Common myeloid progenitor, CD34-positive (primary cell): ENCODE data around the gene PITPNB.
A peak's percentile ranks its signal among the peaks of the same experiment; 100 is the strongest.

Experiments
- CTCF ChIA-PET: fragments of 350-600 bp; sonication (Branson Sonifier 250); formaldehyde crosslinking; loops from one replicate; lab custom pipeline; 2021; ENCODE audit warnings: antibody characterized with exemption; lab: Charles Lee
- POLR2A ChIA-PET: fragments of 350-600 bp; sonication (Branson Sonifier 250); formaldehyde crosslinking; loops from one replicate; lab custom pipeline; 2021; ENCODE audit warnings: antibody characterized with exemption; lab: Charles Lee
- DNase-seq, 3 donors: peaks; one replicate each; pipeline versions ENCODE4 v3.0.0 to v3.0.0-alpha.2; 2013
- H3K27ac ChIP-seq, 2 experiments: 1 replicate in 1 of 2; 2 replicates in 1 of 2; pipeline ENCODE4 v1.7.0; 2013; ENCODE audit warnings: inconsistent platforms in 2 of 2, low read length in 2 of 2, mild to moderate bottlenecking in 2 of 2, low read depth in 1 of 2, moderate library complexity in 1 of 2; ENCODE audit not compliant: severe bottlenecking in 2 of 2, insufficient read depth in 1 of 2, poor library complexity in 1 of 2
- H3K27me3 ChIP-seq, 5 experiments: replicated peaks in 2 of 5; 1 replicate in 3 of 5; 2 replicates in 2 of 5; pipeline versions ENCODE4 v1.6.1 to v1.7.0; 2013; ENCODE audit warnings: low read length in 4 of 5, mild to moderate bottlenecking in 2 of 5, moderate library complexity in 2 of 5, inconsistent platforms in 1 of 5; ENCODE audit not compliant: insufficient read depth in 5 of 5, control insufficient read depth in 4 of 5
- H3K36me3 ChIP-seq, 4 experiments: 1 replicate in 2 of 4; 2 replicates in 2 of 4; pipeline versions ENCODE4 v1.6.1 to v1.7.0; 2013; ENCODE audit warnings: low read length in 3 of 4, control low read depth in 1 of 4, mild to moderate bottlenecking in 1 of 4; ENCODE audit not compliant: control insufficient read depth in 4 of 4, insufficient read depth in 4 of 4
- H3K4me1 ChIP-seq, 4 experiments: 1 replicate in 3 of 4; 2 replicates in 1 of 4; pipeline versions ENCODE4 v1.6.1 to v1.7.1; 2013; ENCODE audit warnings: low read length in 3 of 4, mild to moderate bottlenecking in 3 of 4, control low read depth in 1 of 4, inconsistent platforms in 1 of 4, moderate library complexity in 1 of 4; ENCODE audit not compliant: control insufficient read depth in 4 of 4, insufficient read depth in 4 of 4; ENCODE audit errors: control extremely low read depth in 1 of 4
- H3K4me3 ChIP-seq, 7 experiments: 1 replicate in 4 of 7; 2 replicates in 3 of 7; pipeline versions ENCODE4 v1.5.1 to v1.7.0; 2013; ENCODE audit warnings: mild to moderate bottlenecking in 7 of 7, low read length in 6 of 7, moderate library complexity in 6 of 7, inconsistent platforms in 2 of 7, low read depth in 2 of 7, control low read depth in 1 of 7; ENCODE audit not compliant: insufficient read depth in 4 of 7, control insufficient read depth in 1 of 7; ENCODE audit errors: extremely low read depth in 1 of 7
- H3K9me3 ChIP-seq, 5 experiments: 1 replicate in 4 of 5; 2 replicates in 1 of 5; pipeline versions ENCODE4 v1.6.1 to v1.7.1; 2013; ENCODE audit warnings: low read length in 4 of 5, mild to moderate bottlenecking in 2 of 5, inconsistent platforms in 1 of 5, low read depth in 1 of 5, moderate library complexity in 1 of 5; ENCODE audit not compliant: control insufficient read depth in 4 of 5, insufficient read depth in 2 of 5; ENCODE audit errors: control extremely low read depth in 1 of 5
- WGBS: methylation state at CpG from one replicate; pipeline ENCODE4 v1.1.5; 2013; ENCODE audit not compliant: insufficient coverage; 5-methylcytosine and 5-hydroxymethylcytosine counted together

Gene PITPNB

DNA sequence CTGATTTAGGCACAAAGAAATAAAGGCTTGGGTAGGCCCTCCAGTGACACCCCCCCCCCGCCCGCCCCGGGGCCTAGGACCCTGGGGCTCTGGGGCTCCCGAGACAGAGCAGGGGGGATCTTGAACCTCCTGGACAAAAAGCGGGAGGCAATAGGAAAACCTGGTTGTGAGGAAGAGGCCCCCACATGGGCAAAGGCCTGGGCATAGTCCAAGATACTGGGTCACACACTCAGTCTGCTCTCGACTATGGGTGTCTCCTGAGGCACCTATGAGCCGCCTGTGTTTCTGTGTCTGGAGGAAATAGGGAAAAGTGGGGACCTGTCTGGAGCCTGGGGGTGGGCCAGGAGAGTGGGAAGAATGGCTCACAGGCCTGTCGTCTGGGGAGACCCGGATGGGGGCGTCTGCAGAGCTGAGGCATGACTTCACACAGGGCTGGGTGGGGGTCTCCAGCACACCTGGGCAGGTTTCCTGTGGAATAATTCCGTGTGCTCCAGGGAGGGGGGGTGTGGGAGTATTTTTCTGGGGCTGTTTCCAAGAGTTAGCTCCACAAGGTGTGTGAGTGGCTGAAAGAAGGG, 115.1 kb downstream of the PITPNB start:
- ChIA-PET POLR2A (no interaction called here), CTCF (interaction anchor here (0.9 to 4.6 kb wide), 5 partner anchors 24 to 399 kb away, joined by 3 to 20 read pairs (median 4); no protein-coding TSS in a partner anchor)
- no peak for DNase-seq
- Histone ChIP-seq H3K36me3 (peaks cover 0 to 2% (median 0%) of the 10 kb centered on the region in 4 experiments), H3K4me1 (peaks cover 3 to 46% (median 35%) of the 10 kb centered on the region in 4 experiments), H3K27me3 (no peaks in the 10 kb centered on the region), H3K9me3 (no peaks in the 10 kb centered on the region), H3K4me3 (peak overlapping the region in 1 of 7 experiments; percentile 60), H3K27ac (no peak overlapping the region)
- WGBS, result 51% methylated on average over 7 of the region's 11 CpGs

- H3K4me3 ChIP-seq, result peak overlapping the region; percentile 69 to 91 (median 78)
- ChIA-PET CTCF (interaction anchor here (1.0 to 2.7 kb wide), 3 partner anchors 23 to 191 kb away, joined by 3 to 13 read pairs (median 6); no protein-coding TSS in a partner anchor), POLR2A (interaction anchor here (1.6 kb wide), 1 partner anchor 190 kb away, joined by 6 read pairs; no protein-coding TSS in a partner anchor)
- H3K36me3 ChIP-seq, result peaks cover 0 to 15% (median under 1%) of the 10 kb centered on the region in 4 experiments
- H3K4me1 ChIP-seq, result peaks cover 3 to 42% (median 34%) of the 10 kb centered on the region in 4 experiments
- H3K27ac ChIP-seq, result peak overlapping the region; percentile 15 to 64
- H3K9me3 ChIP-seq, result no peaks in the 10 kb centered on the region
- WGBS, result 34% methylated on average over 24 of the region's 35 CpGs
- no peaks in the 10 kb centered on the region for H3K27me3 ChIP-seq
- peak in 2 of 3 donors; percentile 30 to 32 for DNase-seq
These were observed 116.5 kb downstream of the PITPNB start for GRCh38 chr22:27802346-27803073.
